Epithelial cell of esophagus (primary cell): ENCODE results near the gene TECPR1.
A peak's percentile ranks its signal among the peaks of the same experiment; 100 is the strongest.

Experiments used
- DNase-seq: peaks from one replicate; pipeline ENCODE4 v3.0.0; 2010; ENCODE audit warnings: low read depth
- H3K4me3 ChIP-seq: 2 replicates; pipeline ENCODE4 v1.5.1; 2011; ENCODE audit warnings: mild to moderate bottlenecking, low read length, control low read depth
- TF ChIP-seq, protein P1 (sequence below): IDR thresholded peaks from 2 replicates; pipeline ENCODE4 v1.5.1; 2011; ENCODE audit warnings: low read depth, mild to moderate bottlenecking, low read length, control low read depth, inconsistent platforms; ENCODE audit not compliant: insufficient read depth; ENCODE audit errors: missing control alignments

The TECPR1 gene

GRCh38 chr7:98294326-98294725 lies 42.3 kb upstream of the TECPR1 start:
- TF ChIP-seq, protein P1, sequence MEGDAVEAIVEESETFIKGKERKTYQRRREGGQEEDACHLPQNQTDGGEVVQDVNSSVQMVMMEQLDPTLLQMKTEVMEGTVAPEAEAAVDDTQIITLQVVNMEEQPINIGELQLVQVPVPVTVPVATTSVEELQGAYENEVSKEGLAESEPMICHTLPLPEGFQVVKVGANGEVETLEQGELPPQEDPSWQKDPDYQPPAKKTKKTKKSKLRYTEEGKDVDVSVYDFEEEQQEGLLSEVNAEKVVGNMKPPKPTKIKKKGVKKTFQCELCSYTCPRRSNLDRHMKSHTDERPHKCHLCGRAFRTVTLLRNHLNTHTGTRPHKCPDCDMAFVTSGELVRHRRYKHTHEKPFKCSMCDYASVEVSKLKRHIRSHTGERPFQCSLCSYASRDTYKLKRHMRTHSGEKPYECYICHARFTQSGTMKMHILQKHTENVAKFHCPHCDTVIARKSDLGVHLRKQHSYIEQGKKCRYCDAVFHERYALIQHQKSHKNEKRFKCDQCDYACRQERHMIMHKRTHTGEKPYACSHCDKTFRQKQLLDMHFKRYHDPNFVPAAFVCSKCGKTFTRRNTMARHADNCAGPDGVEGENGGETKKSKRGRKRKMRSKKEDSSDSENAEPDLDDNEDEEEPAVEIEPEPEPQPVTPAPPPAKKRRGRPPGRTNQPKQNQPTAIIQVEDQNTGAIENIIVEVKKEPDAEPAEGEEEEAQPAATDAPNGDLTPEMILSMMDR: no peak
- no peak overlapping the region for H3K4me3 ChIP-seq
- no peak for DNase-seq

DNA sequence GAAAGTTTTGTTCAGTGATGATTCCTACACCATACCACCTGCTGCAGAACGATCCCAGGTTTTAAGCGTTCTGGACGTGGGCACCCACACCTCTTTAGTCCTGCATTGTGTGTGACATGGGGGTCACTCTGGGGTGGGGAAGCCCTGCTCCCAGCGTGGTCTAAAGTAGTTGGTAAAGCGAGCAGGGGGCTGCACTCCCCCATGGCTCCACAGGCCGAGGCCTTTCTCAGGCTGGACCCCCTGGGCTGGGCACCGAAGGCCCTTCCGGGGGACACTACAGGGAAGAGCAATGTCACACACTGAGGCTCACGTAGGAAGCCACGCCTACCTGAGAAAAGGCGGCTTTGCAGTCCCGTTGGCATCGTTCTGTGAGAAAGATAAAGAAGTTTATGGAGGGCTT lies 41.7 kb upstream of the TECPR1 start:
- DNase-seq: no peak
- TF ChIP-seq, protein P1: no peak
- H3K4me3 ChIP-seq: no peak overlapping the region

GRCh38 chr7:98293265-98293664 lies 41.2 kb upstream of the TECPR1 start:
- TF ChIP-seq, protein P1: no peak

GRCh38 chr7:98291717-98292116 lies 39.7 kb upstream of the TECPR1 start:
- TF ChIP-seq, protein P1: peak; percentile 38
- no peak overlapping the region for H3K4me3 ChIP-seq
- DNase-seq: no peak

More at GRCh38 chr7:98293265-98293664, 41.2 kb upstream of the TECPR1 start:
- no peak for DNase-seq
- no peak overlapping the region for H3K4me3 ChIP-seq

DNA sequence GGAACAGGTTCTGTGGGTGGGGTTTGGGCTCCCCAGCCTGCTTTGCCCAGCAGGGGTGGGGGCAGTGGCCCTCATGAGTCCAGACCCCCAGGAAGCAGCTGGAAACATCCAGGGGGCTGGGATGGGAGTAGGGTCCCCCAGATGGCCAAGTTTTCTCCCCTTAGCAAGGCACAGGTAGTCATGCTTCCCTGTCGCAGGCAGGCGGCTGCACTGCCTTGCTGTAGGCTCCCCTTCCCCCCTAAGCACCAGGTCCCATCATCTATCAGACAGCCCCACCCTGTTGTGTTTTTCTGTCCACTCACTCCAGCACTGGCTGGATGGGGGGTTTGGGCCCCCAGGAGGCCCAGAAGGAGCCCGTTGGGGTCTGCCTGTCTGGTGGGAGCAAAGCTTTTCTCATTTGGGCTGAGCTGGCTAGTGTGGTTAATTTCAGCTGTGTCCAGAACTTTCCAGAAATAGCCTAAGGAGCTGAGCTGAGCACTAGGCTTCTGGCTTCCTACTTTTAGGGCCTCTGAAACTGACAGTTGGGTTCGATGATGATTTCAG lies 37.4 kb upstream of the TECPR1 start:
- DNase-seq: no peak
- TF ChIP-seq, protein P1: no peak
- H3K4me3 ChIP-seq: no peak overlapping the region

DNA sequence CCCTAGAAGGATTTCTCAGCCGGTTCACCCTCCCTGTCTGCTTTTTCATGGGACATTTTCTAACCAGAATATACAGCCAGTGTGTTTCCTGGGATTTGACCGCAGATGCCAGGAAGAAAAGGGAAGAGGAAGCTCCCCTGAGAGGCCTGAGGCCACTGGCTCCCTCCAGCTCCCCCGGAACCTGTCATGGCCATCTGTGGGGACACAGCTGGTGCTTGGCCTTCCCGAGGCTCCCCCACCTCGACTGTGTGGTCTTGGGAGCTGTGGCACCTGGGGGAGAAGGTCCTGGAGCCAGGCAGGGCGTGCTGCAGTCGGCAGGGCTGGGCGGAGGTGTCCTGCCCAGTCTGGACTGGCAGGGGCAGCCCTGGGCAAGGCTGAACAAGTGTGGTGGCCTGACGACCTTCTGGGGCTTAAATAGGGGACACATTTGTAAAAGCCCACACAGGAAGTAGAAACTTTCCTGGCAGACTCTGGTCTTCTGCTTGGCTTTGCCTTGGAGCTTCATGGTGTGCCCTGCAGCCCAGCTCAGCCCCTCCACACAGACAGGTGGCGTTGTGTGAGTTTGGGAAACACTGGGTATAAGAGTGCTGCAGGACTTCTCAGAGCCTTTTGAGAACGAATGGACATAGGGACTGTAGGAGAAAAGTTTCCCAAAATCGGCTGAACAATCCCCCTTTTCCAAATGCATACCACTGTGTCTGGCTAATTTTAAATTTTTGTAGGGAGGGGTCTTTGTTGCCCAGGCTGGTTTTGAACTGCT lies 36.2 kb upstream of the TECPR1 start:
- TF ChIP-seq, protein P1: peak; percentile 6
- DNase-seq: peak; percentile 18
- no peak overlapping the region for H3K4me3 ChIP-seq
